ENCODE results near the gene PARD3B. TPM values are rescaled to one million over a fixed set of nuclear protein-coding genes. Genes with fewer than 3 reads are reported as not detected.

Gene PARD3B
- total RNA-seq, 1 experiment from 2014 or later: 6.4 TPM

DNA sequence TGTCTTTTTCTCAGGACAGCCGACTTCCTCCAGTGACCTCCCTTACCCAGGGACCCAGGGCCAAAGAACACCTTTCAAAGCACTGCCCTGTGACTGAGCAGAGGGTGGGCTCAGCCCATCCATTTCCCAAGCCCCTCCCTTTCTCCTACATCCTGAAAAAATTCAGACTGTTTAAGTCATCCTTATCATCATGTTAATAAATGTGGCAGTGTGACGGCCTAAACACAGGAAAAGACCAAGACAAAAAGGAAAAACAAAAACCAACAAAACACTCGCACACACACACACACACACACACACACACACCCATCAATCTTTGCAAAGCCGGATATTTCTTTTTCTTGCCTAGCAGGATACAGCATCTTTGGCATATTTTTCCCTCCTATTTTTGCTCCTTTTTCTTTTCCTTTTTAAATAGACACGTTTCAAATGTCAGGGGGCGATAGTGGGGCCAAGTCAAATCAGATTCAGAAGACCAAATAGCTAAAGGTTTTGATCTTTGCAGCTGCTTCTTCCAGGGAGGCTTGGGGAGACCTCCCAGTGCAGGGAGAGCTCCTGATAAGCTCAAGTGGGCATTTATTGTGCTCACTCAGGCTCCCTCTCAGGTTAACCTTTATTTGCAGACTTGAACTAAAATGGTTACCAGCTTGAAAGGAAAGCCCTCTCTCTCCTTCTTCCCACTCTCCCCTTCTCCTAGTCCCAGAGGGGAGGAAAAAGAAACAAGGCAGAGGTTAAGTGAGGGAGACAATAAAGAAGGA lies 1097.5 kb downstream of the PARD3B start:
- Histone ChIP-seq H3K9me3 (ENCODE audit: control insufficient read depth, low read depth, low read length) (no peaks in the 10 kb centered on the region), H2BK12ac (ENCODE audit: insufficient read length, low read depth, low read length) (no peak overlapping the region), H3K79me1 (ENCODE audit: insufficient read depth, low read depth, low read length, poor library complexity, severe bottlenecking) (no peaks in the 10 kb centered on the region), H3K27ac (ENCODE audit: insufficient read length, low read depth, low read length) (no peak overlapping the region), H3K23me2 (ENCODE audit: insufficient read length, low read depth, low read length, poor library complexity, severe bottlenecking) (no peaks in the 10 kb centered on the region), H3K23ac (ENCODE audit: insufficient read length, low read depth, low read length) (no peak overlapping the region), H2BK20ac (ENCODE audit: low read depth, low read length, poor library complexity, severe bottlenecking) (no peak overlapping the region), H3K4ac (ENCODE audit: low read depth, low read length) (no peak overlapping the region), H3K79me2 (ENCODE audit: insufficient read depth, low read length) (no peaks in the 10 kb centered on the region), H4K91ac (ENCODE audit: insufficient read length, low read depth, low read length) (no peak overlapping the region), H2BK120ac (ENCODE audit: low read depth, low read length, poor library complexity, severe bottlenecking) (no peak overlapping the region), H2BK15ac (ENCODE audit: low read depth, low read length) (no peak overlapping the region), H3K14ac (ENCODE audit: insufficient read depth, low read length) (no peak overlapping the region), H3K9ac (ENCODE audit: extremely low read depth, insufficient read length, low read length) (no peak overlapping the region), H2AFZ (ENCODE audit: low read length) (no peak overlapping the region), H4K8ac (replicated peaks; ENCODE audit: insufficient read length, low read depth, low read length) (no peak overlapping the region), H3T11ph (ENCODE audit: low read length) (no peak overlapping the region), H3K27me3 (ENCODE audit: insufficient read depth, low read length) (no peaks in the 10 kb centered on the region), H2AK5ac (ENCODE audit: insufficient read length, low read length) (no peak overlapping the region), H3K56ac (ENCODE audit: insufficient read length, low read depth, low read length) (no peak overlapping the region), H3K4me1 (ENCODE audit: insufficient read depth, low read length) (peaks cover 3% of the 10 kb centered on the region; the same call in 1 of the 2 replicates), H3K4me2 (ENCODE audit: insufficient read depth, insufficient read length, low read length) (no peak overlapping the region), H4K20me1 (ENCODE audit: control insufficient read depth, insufficient read depth, insufficient read length) (no peaks in the 10 kb centered on the region), H2BK5ac (ENCODE audit: insufficient read length, low read length) (no peak overlapping the region), H4K5ac (ENCODE audit: insufficient read length, low read depth, low read length) (no peak overlapping the region), H3K18ac (ENCODE audit: insufficient read length, low read depth, low read length) (no peak overlapping the region)
- Mint-ChIP-seq H3K27me3 (ENCODE audit: low read depth) (no peaks in the 10 kb centered on the region), H3K27ac (no peak overlapping the region; a peak in 3 of 7 replicates), H3K36me3 (ENCODE audit: insufficient read depth in 1 of 3, low read depth in 3 of 3) (peaks cover 2 to 9% (median 2%) of the 10 kb centered on the region in 3 experiments; a peak in 5 of 7 replicates), H3K4me1 (peaks cover 47 to 49% of the 10 kb centered on the region in 2 experiments), H3K4me3 (no peak overlapping the region), H3K9me3 (peaks cover 2 to 4% of the 10 kb centered on the region in 2 experiments; a peak in 4 of 5 replicates)
- TF ChIP-seq CTCF (conservative IDR thresholded peaks at IDR 0.05): no peak; the same call in 2 of the 3 replicates
- DNase-seq: no peak
- no CpG with 5 or more reads among the region's 6 CpGs for WGBS (ENCODE audit: extremely low coverage, insufficient read length, low lambda C conversion rate)

Data from H9 (cell line).